Choroid plexus epithelial cell (primary cell): ENCODE results near the gene KCNMB2.

Source experiments
- DNase-seq: peaks from one replicate; pipeline ENCODE4 v3.0.0-alpha.2; 2010; ENCODE audit warnings: low read depth
- H3K4me3 ChIP-seq: 2 replicates; pipeline ENCODE4 v1.5.1; 2011; ENCODE audit warnings: low read depth, mild to moderate bottlenecking, control low read depth, low read length, moderate library complexity
- CTCF ChIP-seq: conservative IDR thresholded peaks from 2 replicates; pipeline ENCODE4 v1.5.1; 2011; ENCODE audit warnings: low read depth, mild to moderate bottlenecking, control low read depth, inconsistent platforms, low read length, moderate library complexity

The KCNMB2 gene

GRCh38 chr3:178686826-178687225 is 150.6 kb downstream of the KCNMB2 start:
- TF ChIP-seq CTCF: no peak
- H3K4me3 ChIP-seq: no peak overlapping the region
- DNase-seq: no peak

GRCh38 chr3:178690571-178690970 is 154.3 kb downstream of the KCNMB2 start:
- H3K4me3 ChIP-seq: no peak overlapping the region
- no peak for DNase-seq
- TF ChIP-seq CTCF: no peak

GRCh38 chr3:178699364-178699763 is 163.1 kb downstream of the KCNMB2 start:
- TF ChIP-seq CTCF: no peak
- no peak for DNase-seq
- no peak overlapping the region for H3K4me3 ChIP-seq

GRCh38 chr3:178699810-178700209 is 163.6 kb downstream of the KCNMB2 start:
- no peak for TF ChIP-seq CTCF
- peak; percentile 33 for DNase-seq

GRCh38 chr3:178703268-178703975 is 167.2 kb downstream of the KCNMB2 start:
- no peak overlapping the region for H3K4me3 ChIP-seq
- peak; percentile 29 for TF ChIP-seq CTCF
- peak; percentile 90 for DNase-seq

More at GRCh38 chr3:178699810-178700209, 163.6 kb downstream of the KCNMB2 start:
- H3K4me3 ChIP-seq: no peak overlapping the region

- TF ChIP-seq CTCF: no peak
- peak; percentile 69 for DNase-seq
- H3K4me3 ChIP-seq: no peak overlapping the region
These were observed 169.7 kb downstream of the KCNMB2 start for GRCh38 chr3:178705925-178706324.

- no peak for DNase-seq
- TF ChIP-seq CTCF: no peak
- no peak overlapping the region for H3K4me3 ChIP-seq
These were observed 170.2 kb downstream of the KCNMB2 start for GRCh38 chr3:178706411-178706810.
